Ishikawa (cell line): ENCODE results near the gene HMCN1.

ENCODE experiments used
- CEBPB ChIP-seq: IDR thresholded peaks from 2 replicates; pipeline ENCODE4 v1.6.1; 2012
- CREB1 ChIP-seq: IDR thresholded peaks from 2 replicates; pipeline ENCODE4 v1.6.1; 2012; ENCODE audit warnings: low read depth
- EP300 ChIP-seq: IDR thresholded peaks from 2 replicates; pipeline ENCODE4 v1.6.1; 2012; ENCODE audit warnings: borderline replicate concordance
- FOXM1 ChIP-seq: IDR thresholded peaks from 2 replicates; pipeline ENCODE4 v1.6.1; 2012; ENCODE audit warnings: low read depth, borderline replicate concordance
- MAX ChIP-seq: IDR thresholded peaks from 2 replicates; pipeline ENCODE4 v1.6.1; 2012
- NFIC ChIP-seq: IDR thresholded peaks from 2 replicates; pipeline ENCODE4 v1.6.1; 2012
- RAD21 ChIP-seq: IDR thresholded peaks from 2 replicates; pipeline ENCODE4 v1.6.1; 2012; ENCODE audit warnings: low read depth
- REST ChIP-seq: IDR thresholded peaks from 2 replicates; pipeline ENCODE4 v1.6.1; 2012; ENCODE audit warnings: low read depth, mild to moderate bottlenecking
- TAF1 ChIP-seq: IDR thresholded peaks from 2 replicates; pipeline ENCODE4 v1.6.1; 2012; ENCODE audit warnings: low read depth, mild to moderate bottlenecking
- USF1 ChIP-seq: IDR thresholded peaks from 2 replicates; pipeline ENCODE4 v1.6.1; 2012
- YY1 ChIP-seq: IDR thresholded peaks from 2 replicates; pipeline ENCODE4 v1.6.1; 2012; ENCODE audit warnings: low read depth
- ZBTB7A ChIP-seq: IDR thresholded peaks from 2 replicates; pipeline ENCODE4 v1.6.1; 2012; ENCODE audit warnings: low read depth

GRCh38 chr1:186063091-186063657, 329.0 kb downstream of the HMCN1 start:
- TF ChIP-seq EP300 (no peak), YY1 (no peak), TAF1 (no peak), REST (no peak), ZBTB7A (no peak), MAX (no peak), RAD21 (no peak), NFIC (no peak), FOXM1 (no peak), CEBPB (no peak), USF1 (no peak), CREB1 (no peak)
